ENCODE measurements around the gene SMARCC1. TPM values are rescaled to one million over a fixed set of nuclear protein-coding genes. Genes with fewer than 3 reads are reported as not detected.

Gene SMARCC1
- total RNA-seq, 1 donor: 44.5 TPM

GRCh38 chr3:47791193-47791855 is 9.6 kb upstream of the SMARCC1 start:
- DNase-seq (ENCODE audit: low read depth): no peak
- TF ChIP-seq CTCF (IDR thresholded peaks at IDR 0.05; ENCODE audit: insufficient read depth, low read length): no peak
- no peak overlapping the region for H3K4me3 ChIP-seq (ENCODE audit: low read depth, low read length)

- DNase-seq (ENCODE audit: low read depth): no peak
- no peak for TF ChIP-seq CTCF (IDR thresholded peaks at IDR 0.05; ENCODE audit: insufficient read depth, low read length)
- no peak overlapping the region for H3K4me3 ChIP-seq (ENCODE audit: low read depth, low read length)
These were observed 2.0 kb upstream of the SMARCC1 start for GRCh38 chr3:47783673-47784072.

- no peak for DNase-seq (ENCODE audit: low read depth)
- TF ChIP-seq CTCF (IDR thresholded peaks at IDR 0.05; ENCODE audit: insufficient read depth, low read length): no peak
- H3K4me3 ChIP-seq (ENCODE audit: low read depth, low read length): peak overlapping the region; percentile 80
These were observed 984 bp upstream of the SMARCC1 start for GRCh38 chr3:47782446-47783308.

- H3K4me3 ChIP-seq (ENCODE audit: low read depth, low read length): peak overlapping the region; percentile 93
- peak; percentile 34 for DNase-seq (ENCODE audit: low read depth)
- TF ChIP-seq CTCF (IDR thresholded peaks at IDR 0.05; ENCODE audit: insufficient read depth, low read length): no peak
These were observed 680 bp downstream of the SMARCC1 start for GRCh38 chr3:47780741-47781684.

- DNase-seq (ENCODE audit: low read depth): no peak
- no peak overlapping the region for H3K4me3 ChIP-seq (ENCODE audit: low read depth, low read length)
- no peak for TF ChIP-seq CTCF (IDR thresholded peaks at IDR 0.05; ENCODE audit: insufficient read depth, low read length)
These were observed 2.9 kb downstream of the SMARCC1 start for GRCh38 chr3:47778746-47779145.

GRCh38 chr3:47772788-47773187 is 8.9 kb downstream of the SMARCC1 start:
- DNase-seq (ENCODE audit: low read depth): no peak
- H3K4me3 ChIP-seq (ENCODE audit: low read depth, low read length): no peak overlapping the region
- TF ChIP-seq CTCF (IDR thresholded peaks at IDR 0.05; ENCODE audit: insufficient read depth, low read length): no peak

All from fibroblast of the aortic adventitia (primary cell).